ENCODE results near the gene TAL1. TPM values are rescaled to one million over a fixed set of nuclear protein-coding genes. Genes with fewer than 3 reads are reported as not detected.
"Not testable (repeated sequence)": the region's sequence is repeated elsewhere in the genome, so short reads cannot be mapped to it uniquely, and the experiment has no call there.

Gene TAL1
- 0.69 and 1.4 TPM in 2 replicates for total RNA-seq

DNA sequence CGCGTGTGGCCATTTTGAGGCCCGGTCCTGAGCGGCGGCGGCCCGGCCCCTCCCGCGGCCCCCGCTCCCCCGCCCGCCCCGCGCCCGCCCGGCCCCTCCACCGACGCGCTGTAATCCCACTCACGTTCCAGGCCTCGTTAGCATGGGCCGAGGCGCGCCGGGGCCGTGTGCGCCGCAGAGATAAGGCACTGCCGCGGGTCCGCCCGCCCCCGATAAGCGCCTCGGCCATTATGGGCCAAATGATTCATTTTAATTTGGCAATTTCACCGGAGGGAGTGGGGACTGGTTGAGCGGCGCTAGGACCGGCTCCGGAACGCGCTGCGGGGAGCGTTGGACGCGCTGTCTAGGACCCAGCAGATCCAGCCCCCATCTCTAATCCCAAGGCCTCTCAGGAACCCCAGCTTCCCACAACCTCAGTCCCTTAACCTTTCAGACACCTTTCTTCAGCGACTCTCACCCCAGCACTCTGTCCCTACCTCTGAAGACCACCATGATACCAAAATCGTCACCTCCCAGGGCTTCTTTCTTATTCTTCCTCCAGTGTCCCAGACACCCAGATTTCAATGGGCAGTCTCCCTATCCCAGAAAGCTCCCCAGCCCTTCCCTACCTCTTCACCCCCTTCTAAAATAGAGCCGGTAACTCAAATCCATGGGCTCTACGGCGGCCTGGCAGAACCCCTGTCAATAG is at the start of gene TAL1:
Gene TAL1, minus strand, starts transcription at position 39 of the 688 bp plus-strand sequence. CDS start 6,337 bp downstream, outside the sequence.
- H3K4me3 ChIP-seq (ENCODE audit: low read depth, low read length) = peak within 1 kb of the TSS; percentile 41
- TF ChIP-seq, protein P1, sequence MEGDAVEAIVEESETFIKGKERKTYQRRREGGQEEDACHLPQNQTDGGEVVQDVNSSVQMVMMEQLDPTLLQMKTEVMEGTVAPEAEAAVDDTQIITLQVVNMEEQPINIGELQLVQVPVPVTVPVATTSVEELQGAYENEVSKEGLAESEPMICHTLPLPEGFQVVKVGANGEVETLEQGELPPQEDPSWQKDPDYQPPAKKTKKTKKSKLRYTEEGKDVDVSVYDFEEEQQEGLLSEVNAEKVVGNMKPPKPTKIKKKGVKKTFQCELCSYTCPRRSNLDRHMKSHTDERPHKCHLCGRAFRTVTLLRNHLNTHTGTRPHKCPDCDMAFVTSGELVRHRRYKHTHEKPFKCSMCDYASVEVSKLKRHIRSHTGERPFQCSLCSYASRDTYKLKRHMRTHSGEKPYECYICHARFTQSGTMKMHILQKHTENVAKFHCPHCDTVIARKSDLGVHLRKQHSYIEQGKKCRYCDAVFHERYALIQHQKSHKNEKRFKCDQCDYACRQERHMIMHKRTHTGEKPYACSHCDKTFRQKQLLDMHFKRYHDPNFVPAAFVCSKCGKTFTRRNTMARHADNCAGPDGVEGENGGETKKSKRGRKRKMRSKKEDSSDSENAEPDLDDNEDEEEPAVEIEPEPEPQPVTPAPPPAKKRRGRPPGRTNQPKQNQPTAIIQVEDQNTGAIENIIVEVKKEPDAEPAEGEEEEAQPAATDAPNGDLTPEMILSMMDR (conservative IDR thresholded peaks at IDR 0.05; ENCODE audit: low read depth, low read length) = no peak
- DNase-seq (ENCODE audit: low read depth) = no peak

DNA sequence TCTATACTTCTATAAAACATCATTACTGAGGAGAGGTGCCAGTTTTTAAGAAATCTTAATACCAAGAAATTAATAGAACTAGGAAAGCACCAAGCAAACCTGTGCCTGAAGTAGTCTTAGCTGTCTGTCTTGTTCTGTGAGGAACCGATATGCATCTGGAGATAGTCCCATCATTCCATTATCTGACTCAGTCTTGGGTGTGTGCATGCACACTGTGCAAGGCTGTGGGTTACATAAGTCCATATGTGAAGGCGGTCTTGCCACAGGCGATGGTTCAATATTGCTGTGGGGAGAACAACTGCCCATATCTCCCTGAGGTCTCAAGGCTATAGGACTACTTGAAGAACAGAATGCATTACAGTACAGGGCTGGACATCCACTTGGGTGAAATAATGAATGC is 48.1 kb upstream of the TAL1 start:
- DNase-seq (ENCODE audit: low read depth) = no peak
- TF ChIP-seq, protein P1 (conservative IDR thresholded peaks at IDR 0.05; ENCODE audit: low read depth, low read length) = no peak
- H3K4me3 ChIP-seq (ENCODE audit: low read depth, low read length) = no peak overlapping the region

DNA sequence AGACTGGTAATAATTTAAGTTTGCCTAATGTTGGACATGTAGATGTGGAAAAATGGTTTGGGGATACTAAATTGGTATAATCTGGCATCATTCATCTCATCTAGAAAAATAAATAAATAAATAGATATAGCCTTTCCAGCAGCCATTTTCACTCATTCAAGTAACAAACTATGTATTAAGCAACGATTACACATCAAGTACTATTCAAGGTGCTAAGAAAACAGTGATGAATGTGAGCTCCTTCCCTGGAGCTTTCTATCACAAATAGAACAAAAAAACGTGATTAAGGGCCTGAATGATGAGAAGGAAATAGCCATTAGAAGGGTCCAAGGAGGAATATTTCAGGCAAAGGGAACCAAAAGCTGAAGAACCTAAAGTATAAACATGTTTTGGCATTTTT is 44.8 kb upstream of the TAL1 start:
- no peak overlapping the region for H3K4me3 ChIP-seq (ENCODE audit: low read depth, low read length)
- DNase-seq (ENCODE audit: low read depth) = no peak
- TF ChIP-seq, protein P1 (conservative IDR thresholded peaks at IDR 0.05; ENCODE audit: low read depth, low read length) = no peak

DNA sequence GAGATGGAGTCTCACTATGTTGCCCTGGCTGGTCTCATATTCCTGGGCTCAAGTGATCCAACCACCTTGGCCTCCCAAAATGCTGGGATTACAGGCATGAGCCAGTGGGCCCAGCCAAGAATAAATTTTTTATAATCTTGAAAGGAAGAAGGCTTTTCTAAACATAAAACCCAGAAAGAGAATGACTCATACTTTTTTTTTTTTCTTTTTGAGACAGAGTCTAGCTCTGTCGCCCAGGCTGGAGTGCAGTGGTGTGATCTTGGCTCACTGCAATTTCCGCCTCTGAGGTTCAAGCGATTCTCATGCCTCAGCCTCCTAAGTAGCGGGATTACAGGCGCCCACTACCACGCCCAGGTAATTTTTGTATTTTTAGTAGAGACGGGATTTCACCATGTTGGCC is 43.8 kb upstream of the TAL1 start:
- not testable (repeated sequence) for DNase-seq (ENCODE audit: low read depth); H3K4me3 ChIP-seq (ENCODE audit: low read depth, low read length)

DNA sequence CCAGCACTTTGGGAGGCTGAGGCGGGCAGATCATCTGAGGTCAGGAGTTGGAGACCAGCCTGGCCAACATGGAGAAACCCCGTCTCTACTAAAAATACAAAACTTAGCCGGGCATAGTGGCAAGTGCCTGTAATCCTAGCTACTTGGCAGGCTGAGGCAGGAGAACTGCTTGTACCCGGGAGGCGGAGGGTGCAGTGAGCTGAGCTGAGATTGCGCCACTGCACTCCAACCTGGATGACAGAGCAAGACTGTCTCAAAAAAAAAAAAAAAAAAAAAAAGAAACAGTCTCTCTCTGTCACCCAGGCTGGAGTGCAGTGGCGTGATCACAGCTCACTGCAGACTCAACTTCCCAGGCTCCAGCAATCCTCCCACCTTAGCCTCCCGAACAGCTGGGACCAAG is 33.5 kb upstream of the TAL1 start:
- DNase-seq (ENCODE audit: low read depth); H3K4me3 ChIP-seq (ENCODE audit: low read depth, low read length): not testable (repeated sequence)

DNA sequence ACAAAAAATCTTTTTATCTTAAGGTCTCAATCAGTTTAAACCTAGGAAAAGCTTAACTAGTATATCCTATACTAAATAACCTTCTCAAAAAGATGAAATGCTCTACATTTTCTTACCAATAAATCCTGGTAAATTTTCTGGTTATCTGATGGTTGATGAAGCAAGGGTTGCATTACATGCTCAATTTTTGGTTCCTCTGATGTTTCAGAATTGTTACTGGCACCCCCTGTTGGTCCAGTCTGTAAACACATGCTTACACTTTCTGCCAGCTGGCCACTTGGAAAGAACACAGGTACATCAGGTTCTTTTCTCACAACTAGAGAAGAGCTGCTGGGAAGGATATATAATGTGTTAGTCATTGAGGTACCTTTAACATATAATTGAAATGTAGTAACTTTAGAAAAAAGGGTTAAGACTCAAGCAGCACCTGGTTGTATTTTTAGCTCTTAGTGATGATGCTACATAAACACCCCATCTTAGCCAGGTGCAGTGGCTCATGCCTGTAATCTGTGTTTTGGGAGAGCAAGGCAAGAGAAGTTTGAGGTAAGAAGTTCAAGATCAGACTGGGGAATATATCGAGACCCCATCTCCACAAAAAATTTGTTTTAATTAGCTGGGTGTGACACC is 30.9 kb upstream of the TAL1 start:
- DNase-seq (ENCODE audit: low read depth) = no peak
- TF ChIP-seq, protein P1 (conservative IDR thresholded peaks at IDR 0.05; ENCODE audit: low read depth, low read length) = peak; percentile 81
- no peak overlapping the region for H3K4me3 ChIP-seq (ENCODE audit: low read depth, low read length)

DNA sequence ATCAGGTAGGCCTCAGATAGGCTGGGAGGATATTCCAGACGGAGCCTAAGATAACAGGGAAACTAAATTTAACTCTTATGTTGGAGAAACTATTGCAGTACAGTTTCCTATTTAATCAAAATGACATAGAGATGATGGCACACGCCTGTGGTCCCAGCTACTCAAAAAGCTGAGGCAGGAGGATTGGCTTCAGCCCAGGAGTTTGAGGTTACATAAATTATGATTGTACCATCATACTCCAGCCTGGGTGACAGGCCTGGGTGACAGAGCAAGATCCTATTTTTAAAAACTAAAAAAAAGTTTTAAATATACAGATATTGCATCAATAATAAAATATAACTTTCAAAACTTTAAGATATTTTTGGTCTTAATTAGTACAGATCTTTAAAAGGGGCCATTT is 25.2 kb upstream of the TAL1 start:
- H3K4me3 ChIP-seq (ENCODE audit: low read depth, low read length) = no peak overlapping the region

More for the DNA sequence above, 25.2 kb upstream of the TAL1 start:
- DNase-seq (ENCODE audit: low read depth) = no peak
- TF ChIP-seq, protein P1 (conservative IDR thresholded peaks at IDR 0.05; ENCODE audit: low read depth, low read length) = no peak

Data from epithelial cell of proximal tubule (primary cell).